ENCODE data around the gene IKBIP. TPM values are rescaled to one million over a fixed set of nuclear protein-coding genes. Genes with fewer than 3 reads are reported as not detected.
A peak's percentile ranks its signal among the peaks of the same experiment; 100 is the strongest.

The IKBIP gene
- total and polyA plus RNA-seq, 9 of the 15 experiments (the other 6 are each of a cell fraction or from before 2014, with no cell fraction given), result 3.3 to 19.5 (median 14.9) TPM

DNA sequence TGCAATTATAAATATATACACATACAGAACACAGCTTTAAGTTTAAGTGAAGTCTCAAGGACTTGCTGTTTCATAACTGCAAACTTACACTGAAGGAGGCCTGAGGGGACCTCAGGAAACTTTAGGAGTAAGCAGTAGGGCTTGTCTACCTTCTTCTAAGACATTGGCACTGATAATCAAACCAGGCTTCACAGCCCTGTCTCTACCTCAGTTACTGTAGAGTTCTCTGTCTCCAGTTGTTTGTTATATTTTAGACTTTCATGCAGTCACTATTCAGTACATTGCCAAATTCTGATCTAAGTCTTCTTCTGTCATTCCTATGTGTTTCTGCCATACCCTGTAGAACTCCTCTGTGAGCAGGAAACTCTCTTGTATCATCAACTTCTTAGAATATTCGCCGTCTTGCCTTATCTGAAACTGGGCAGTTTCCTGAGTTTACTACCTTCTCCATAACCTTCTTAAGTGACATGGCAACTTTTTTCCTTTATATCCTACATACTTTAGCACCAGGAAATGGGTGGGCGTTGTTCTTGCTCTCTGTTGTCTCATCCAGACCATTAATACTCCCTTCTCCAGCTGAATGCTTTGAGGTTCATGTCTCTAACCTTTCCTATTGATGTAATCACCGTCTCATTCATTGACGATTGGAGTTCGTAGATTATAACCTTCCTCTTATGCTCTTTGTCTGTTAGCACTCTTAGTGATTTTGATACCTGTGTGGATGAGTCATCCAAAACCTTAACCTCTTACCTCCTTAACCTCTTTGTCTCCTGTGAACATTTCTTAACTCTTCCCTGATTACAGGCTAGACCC, 11.9 kb upstream of the IKBIP start:
- 3% methylated on average over 6 of the region's 6 CpGs for WGBS (ENCODE audit: insufficient coverage, low coverage, missing lambda C conversion rate)
- no peak for TF ChIP-seq ZNF140 (CRISPR knock-in tag; IDR thresholded peaks at IDR 0.05)
- TF ChIP-seq ARID1B (IDR thresholded peaks at IDR 0.05), result peak; percentile 59
- TF ChIP-seq, protein P1, sequence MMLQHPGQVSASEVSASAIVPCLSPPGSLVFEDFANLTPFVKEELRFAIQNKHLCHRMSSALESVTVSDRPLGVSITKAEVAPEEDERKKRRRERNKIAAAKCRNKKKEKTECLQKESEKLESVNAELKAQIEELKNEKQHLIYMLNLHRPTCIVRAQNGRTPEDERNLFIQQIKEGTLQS (IDR thresholded peaks at IDR 0.05), result peak; percentile 83
- TF ChIP-seq, protein P1 (CRISPR knock-in tag; conservative IDR thresholded peaks at IDR 0.05), result no peak
- 0 out of 2 replicates have a peak, but pooled peaks have one; percentile 26 for TF ChIP-seq FOSL1 (tag; conservative IDR thresholded peaks at IDR 0.05)
- peak; percentile 37; the same call in 1 of the 2 replicates for TF ChIP-seq SMARCE1 (IDR thresholded peaks at IDR 0.05)
- TF ChIP-seq MAFG (tag; conservative IDR thresholded peaks at IDR 0.05), result peak; percentile 71
- TF ChIP-seq, protein P2, sequence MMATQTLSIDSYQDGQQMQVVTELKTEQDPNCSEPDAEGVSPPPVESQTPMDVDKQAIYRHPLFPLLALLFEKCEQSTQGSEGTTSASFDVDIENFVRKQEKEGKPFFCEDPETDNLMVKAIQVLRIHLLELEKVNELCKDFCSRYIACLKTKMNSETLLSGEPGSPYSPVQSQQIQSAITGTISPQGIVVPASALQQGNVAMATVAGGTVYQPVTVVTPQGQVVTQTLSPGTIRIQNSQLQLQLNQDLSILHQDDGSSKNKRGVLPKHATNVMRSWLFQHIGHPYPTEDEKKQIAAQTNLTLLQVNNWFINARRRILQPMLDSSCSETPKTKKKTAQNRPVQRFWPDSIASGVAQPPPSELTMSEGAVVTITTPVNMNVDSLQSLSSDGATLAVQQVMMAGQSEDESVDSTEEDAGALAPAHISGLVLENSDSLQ (IDR thresholded peaks at IDR 0.05), result 0 out of 2 replicates have a peak, but pooled peaks have one; percentile 10
- TF ChIP-seq RCOR1 (IDR thresholded peaks at IDR 0.05; ENCODE audit: borderline replicate concordance in 1 of 2, low read depth in 2 of 2, low read length in 2 of 2), result 0 out of 4 replicates have a peak, but pooled peaks of 1 of the 2 experiments have one; percentile 39
- TF ChIP-seq ZNF77 (CRISPR knock-in tag; IDR thresholded peaks at IDR 0.05), result no peak
- TF ChIP-seq MAFK (IDR thresholded peaks at IDR 0.05; ENCODE audit: low read length), result peak; percentile 21; the same call in 1 of the 2 replicates
- TF ChIP-seq TCF3 (CRISPR knock-in tag; IDR thresholded peaks at IDR 0.05), result peak; percentile 42
- peak; percentile 28; the same call in 1 of the 2 replicates for TF ChIP-seq EP300 (IDR thresholded peaks at IDR 0.05; ENCODE audit: low read length)
- TF ChIP-seq TRIM24 (IDR thresholded peaks at IDR 0.05), result 0 out of 4 replicates have a peak, but pooled peaks of 1 of the 2 experiments have one; percentile 9
- TF ChIP-seq CXXC5 (CRISPR knock-in tag; IDR thresholded peaks at IDR 0.05), result peak; percentile 28; the same call in 1 of the 2 replicates
- TF ChIP-seq SIN3A (IDR thresholded peaks at IDR 0.05; ENCODE audit: borderline replicate concordance in 2 of 2, control insufficient read depth in 1 of 2, low read depth in 2 of 2, low read length in 2 of 2), result no peak
- TF ChIP-seq EP400 (IDR thresholded peaks at IDR 0.05), result peak; percentile 11; the same call in 1 of the 2 replicates
- TF ChIP-seq BRCA1 (IDR thresholded peaks at IDR 0.05), result no peak
- no peak for TF ChIP-seq BRCA1 (CRISPR knock-in tag; IDR thresholded peaks at IDR 0.05)
- TF ChIP-seq, protein P3, sequence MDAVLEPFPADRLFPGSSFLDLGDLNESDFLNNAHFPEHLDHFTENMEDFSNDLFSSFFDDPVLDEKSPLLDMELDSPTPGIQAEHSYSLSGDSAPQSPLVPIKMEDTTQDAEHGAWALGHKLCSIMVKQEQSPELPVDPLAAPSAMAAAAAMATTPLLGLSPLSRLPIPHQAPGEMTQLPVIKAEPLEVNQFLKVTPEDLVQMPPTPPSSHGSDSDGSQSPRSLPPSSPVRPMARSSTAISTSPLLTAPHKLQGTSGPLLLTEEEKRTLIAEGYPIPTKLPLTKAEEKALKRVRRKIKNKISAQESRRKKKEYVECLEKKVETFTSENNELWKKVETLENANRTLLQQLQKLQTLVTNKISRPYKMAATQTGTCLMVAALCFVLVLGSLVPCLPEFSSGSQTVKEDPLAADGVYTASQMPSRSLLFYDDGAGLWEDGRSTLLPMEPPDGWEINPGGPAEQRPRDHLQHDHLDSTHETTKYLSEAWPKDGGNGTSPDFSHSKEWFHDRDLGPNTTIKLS (IDR thresholded peaks at IDR 0.05; ENCODE audit: borderline replicate concordance, low read depth), result no peak

More for the DNA sequence above, 11.9 kb upstream of the IKBIP start:
- no peak overlapping the region for H3K4me3 ChIP-seq
- peak overlapping the region; percentile 25 for H2AFZ ChIP-seq (ENCODE audit: low read depth, low read length)
- H3K4me2 ChIP-seq (ENCODE audit: insufficient read depth, low read length), result peak overlapping the region; percentile 28; the same call in 1 of the 2 replicates
- peaks cover 0 to 12% of the 10 kb centered on the region in 2 experiments; a peak in 2 of 5 replicates for H3K4me1 ChIP-seq (replicated peaks in 1 of 2; ENCODE audit: control insufficient read depth in 2 of 2, insufficient read depth in 2 of 2, low read length in 2 of 2)
- H3K36me3 ChIP-seq (ENCODE audit: control insufficient read depth, insufficient read depth, low read length), result peaks cover 6% of the 10 kb centered on the region; the same call in 2 of the 3 replicates
- peak; percentile 85 for FAIRE-seq
- H3K79me2 ChIP-seq (ENCODE audit: control insufficient read depth, insufficient read depth, low read length), result no peaks in the 10 kb centered on the region
- ChIA-PET CTCF (ENCODE audit: low intra/inter-chr PET ratio) (no interaction called here), POLR2A (no interaction called here)
- in situ Hi-C loops (cut with MboI) (no loop called here), intact Hi-C loops (cut with micrococcal nuclease) (no loop called here)
- H3K27ac ChIP-seq (ENCODE audit: extremely low read depth, low read depth, low read length), result peak overlapping the region; percentile 66
- no peaks in the 10 kb centered on the region for H3K27me3 ChIP-seq (ENCODE audit: control insufficient read depth in 2 of 2, insufficient read depth in 2 of 2, low read length in 2 of 2)
- DNase-seq (ENCODE audit: extremely low read depth in 1 of 4, low spot score in 3 of 4), result peak in 2 of 4 experiments; percentile 41 to 66
- H4K20me1 ChIP-seq (replicated peaks; ENCODE audit: control insufficient read depth, insufficient read depth, low read length), result no peaks in the 10 kb centered on the region
- peak overlapping the region in 1 of 2 experiments; percentile 47; a peak in 1 of 4 replicates for H3K9ac ChIP-seq (ENCODE audit: insufficient read depth in 1 of 2, low read depth in 2 of 2, low read length in 2 of 2)
- no peaks in the 10 kb centered on the region for H3K9me3 ChIP-seq (replicated peaks; ENCODE audit: control insufficient read depth, insufficient read depth, low read depth, low read length)
- no peaks in the 10 kb centered on the region for H3K9me1 ChIP-seq (ENCODE audit: control insufficient read depth, insufficient read depth, low read length)
- BruUV-seq (replicated peaks), result no TSS peak
- peak; percentile 80 for ATAC-seq

Measured in K562 (cell line).